ENCODE measurements around the gene CMC2. TPM values are rescaled to one million over a fixed set of nuclear protein-coding genes. Genes with fewer than 3 reads are reported as not detected.

Gene CMC2
- total and polyA plus RNA-seq, 3 donors from 2014 or later = 63.7 to 184 (median 84.1) TPM

DNA sequence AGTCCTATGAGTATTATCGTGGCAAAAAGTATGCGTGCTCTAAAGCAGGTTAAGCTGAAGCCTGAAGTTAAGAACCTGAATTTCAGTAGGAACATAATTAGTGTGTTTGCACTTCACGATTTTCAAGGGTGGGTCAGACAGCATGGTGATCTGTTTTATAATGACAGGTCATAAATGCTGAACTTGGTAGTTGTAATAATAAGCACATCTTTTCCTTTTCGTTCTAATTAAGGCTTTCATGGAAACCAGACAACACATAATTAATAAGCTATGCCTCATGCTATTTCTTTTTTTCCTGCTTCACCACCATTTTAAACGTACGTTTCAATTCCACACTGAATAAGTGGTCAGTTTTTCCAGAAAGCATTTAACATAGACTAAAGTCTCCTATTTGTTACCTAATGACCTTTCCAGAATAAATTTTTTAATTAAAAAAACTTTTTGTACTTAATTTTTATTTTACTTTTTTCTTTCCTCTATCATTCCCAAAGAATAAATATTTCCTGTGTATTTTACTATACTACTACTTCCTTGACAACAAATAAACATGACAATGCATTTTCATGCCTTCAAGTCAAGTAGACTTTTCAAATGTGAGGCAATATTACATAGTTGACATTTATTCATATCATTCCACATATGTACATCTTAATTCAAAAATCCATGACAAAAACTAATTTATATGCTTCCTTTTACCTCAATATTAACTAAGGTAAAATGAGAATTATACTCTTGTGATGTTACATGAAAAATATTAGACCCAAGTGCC, 22.4 kb downstream of the CMC2 start:
- no peaks in the 10 kb centered on the region for H3K9me3 ChIP-seq
- no peaks in the 10 kb centered on the region for H3K27me3 ChIP-seq
- H3K4me1 ChIP-seq = no peaks in the 10 kb centered on the region
- H3K27ac ChIP-seq = no peak overlapping the region
- WGBS, 2 donors = 81 to 82% methylated on average over 6 of the region's 6 CpGs
- intact Hi-C loops (cut with DNase I; ENCODE audit: low total_unique reads) = loop anchor here (10.0 kb wide), 1 partner anchor 60 kb away; no protein-coding TSS in a partner anchor
- H3K4me3 ChIP-seq = no peak overlapping the region
- DNase-seq = no peak
- TF ChIP-seq, protein P1, sequence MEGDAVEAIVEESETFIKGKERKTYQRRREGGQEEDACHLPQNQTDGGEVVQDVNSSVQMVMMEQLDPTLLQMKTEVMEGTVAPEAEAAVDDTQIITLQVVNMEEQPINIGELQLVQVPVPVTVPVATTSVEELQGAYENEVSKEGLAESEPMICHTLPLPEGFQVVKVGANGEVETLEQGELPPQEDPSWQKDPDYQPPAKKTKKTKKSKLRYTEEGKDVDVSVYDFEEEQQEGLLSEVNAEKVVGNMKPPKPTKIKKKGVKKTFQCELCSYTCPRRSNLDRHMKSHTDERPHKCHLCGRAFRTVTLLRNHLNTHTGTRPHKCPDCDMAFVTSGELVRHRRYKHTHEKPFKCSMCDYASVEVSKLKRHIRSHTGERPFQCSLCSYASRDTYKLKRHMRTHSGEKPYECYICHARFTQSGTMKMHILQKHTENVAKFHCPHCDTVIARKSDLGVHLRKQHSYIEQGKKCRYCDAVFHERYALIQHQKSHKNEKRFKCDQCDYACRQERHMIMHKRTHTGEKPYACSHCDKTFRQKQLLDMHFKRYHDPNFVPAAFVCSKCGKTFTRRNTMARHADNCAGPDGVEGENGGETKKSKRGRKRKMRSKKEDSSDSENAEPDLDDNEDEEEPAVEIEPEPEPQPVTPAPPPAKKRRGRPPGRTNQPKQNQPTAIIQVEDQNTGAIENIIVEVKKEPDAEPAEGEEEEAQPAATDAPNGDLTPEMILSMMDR (IDR thresholded peaks at IDR 0.05) = no peak
- TF ChIP-seq POLR2A (IDR thresholded peaks at IDR 0.05) = no peak
- H3K36me3 ChIP-seq (ENCODE audit: low read depth, missing control alignments) = no peaks in the 10 kb centered on the region

- intact Hi-C loops (cut with DNase I; ENCODE audit: low total_unique reads) = loop anchor here (10.0 kb wide), 1 partner anchor 58 kb away; no protein-coding TSS in a partner anchor
- no peak for DNase-seq
- Histone ChIP-seq H3K4me3 (no peak overlapping the region), H3K36me3 (ENCODE audit: low read depth, missing control alignments) (no peaks in the 10 kb centered on the region), H3K4me1 (no peaks in the 10 kb centered on the region), H3K27me3 (no peaks in the 10 kb centered on the region), H3K27ac (no peak overlapping the region), H3K9me3 (no peaks in the 10 kb centered on the region)
- WGBS, 2 donors = 72 to 75% methylated on average over 4 of the region's 4 CpGs
- no peak for TF ChIP-seq POLR2A (IDR thresholded peaks at IDR 0.05)
- TF ChIP-seq, protein P1 (IDR thresholded peaks at IDR 0.05) = no peak
These were observed 24.0 kb downstream of the CMC2 start for GRCh38 chr16:80982646-80983045.

GRCh38 chr16:80981103-80981502, 25.6 kb downstream of the CMC2 start:
- TF ChIP-seq POLR2A (IDR thresholded peaks at IDR 0.05) = no peak
- TF ChIP-seq, protein P1 (IDR thresholded peaks at IDR 0.05) = no peak
- Histone ChIP-seq H3K27ac (no peak overlapping the region), H3K4me3 (no peak overlapping the region), H3K36me3 (ENCODE audit: low read depth, missing control alignments) (no peaks in the 10 kb centered on the region), H3K4me1 (no peaks in the 10 kb centered on the region), H3K27me3 (no peaks in the 10 kb centered on the region), H3K9me3 (no peaks in the 10 kb centered on the region)
- DNase-seq = no peak
- intact Hi-C loops (cut with DNase I; ENCODE audit: low total_unique reads) = loop anchor here (10.0 kb wide), 1 partner anchor 56 kb away; no protein-coding TSS in a partner anchor

DNA sequence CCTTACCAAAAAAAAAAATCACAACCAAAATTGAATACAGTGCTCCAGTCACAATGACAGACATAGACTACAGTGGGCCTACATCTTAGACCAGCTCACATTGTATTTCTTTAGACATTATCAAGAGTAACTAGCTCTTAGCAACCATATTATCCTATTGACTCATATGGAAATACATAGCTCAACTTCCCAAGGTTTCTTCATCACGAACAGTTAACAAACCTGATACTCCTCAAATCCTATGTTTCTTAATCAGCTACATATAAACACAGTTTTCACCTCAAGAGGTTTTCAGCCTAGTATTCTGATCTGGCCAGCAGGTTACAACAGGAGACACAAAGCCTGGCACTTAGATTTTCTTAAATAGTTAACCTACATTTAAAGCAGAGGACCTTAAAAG, 29.7 kb downstream of the CMC2 start:
- Histone ChIP-seq H3K27ac (no peak overlapping the region), H3K4me1 (no peaks in the 10 kb centered on the region), H3K27me3 (no peaks in the 10 kb centered on the region), H3K36me3 (ENCODE audit: low read depth, missing control alignments) (no peaks in the 10 kb centered on the region), H3K9me3 (no peaks in the 10 kb centered on the region), H3K4me3 (no peak overlapping the region)
- 94 to 100% methylated on average over 1 of the region's 1 CpG for WGBS, 2 donors
- DNase-seq = no peak
- TF ChIP-seq POLR2A (IDR thresholded peaks at IDR 0.05) = no peak
- TF ChIP-seq, protein P1 (IDR thresholded peaks at IDR 0.05) = no peak
- intact Hi-C loops (cut with DNase I; ENCODE audit: low total_unique reads) = no loop called here

Measured in testis (tissue), 3 donors.